A673 (cell line): Measurements from ENCODE around the gene TSPYL2. TPM values are rescaled to one million over a fixed set of nuclear protein-coding genes. Genes with fewer than 3 reads are reported as not detected.

ENCODE experiments used
- BruUV-seq: library from RNA; stranded (reverse); fragments of 400-500 nt; replicated peaks from 2 replicates; lab custom pipeline; 2021; lab: Mats Ljungman, UMichigan
- CTCF ChIA-PET: fragments of 300-600 bp; sonication (Branson Sonifier 250); formaldehyde crosslinking; loops from one replicate; lab custom pipeline; 2022; ENCODE audit warnings: antibody characterized with exemption; lab: Charles Lee
- POLR2A ChIA-PET: fragments of 300-600 bp; sonication (Branson Sonifier 250); formaldehyde crosslinking; loops from one replicate; lab custom pipeline; 2022; ENCODE audit warnings: antibody characterized with exemption; ENCODE audit not compliant: low non-redundant PET; lab: Charles Lee
- DNase-seq: peaks from one replicate; pipeline ENCODE4 v3.0.0-alpha.2; 2015; ENCODE audit warnings: low spot score
- H3K27ac ChIP-seq: fragments of 200-600 bp; sonication (generic); 2 replicates; pipeline ENCODE4 v1.5.1; 2016; ENCODE audit warnings: mixed run types, low read depth, mild to moderate bottlenecking, mixed read lengths, antibody characterized with exemption, low read length; ENCODE audit not compliant: poor library complexity, severe bottlenecking
- H3K27me3 ChIP-seq: fragments of 200-600 bp; sonication (generic); replicated peaks from 2 replicates; pipeline ENCODE4 v1.6.1; 2017; ENCODE audit warnings: mixed run types, low read depth, mild to moderate bottlenecking, mixed read lengths, antibody characterized with exemption, low read length; ENCODE audit not compliant: insufficient read depth, poor library complexity
- H3K36me3 ChIP-seq: fragments of 200-600 bp; sonication (generic); 2 replicates; pipeline ENCODE4 v1.6.1; 2016; ENCODE audit warnings: mixed run types, mild to moderate bottlenecking, mixed read lengths, antibody characterized with exemption, low read length; ENCODE audit not compliant: insufficient read depth, poor library complexity, severe bottlenecking
- H3K4me1 ChIP-seq: fragments of 200-600 bp; sonication (generic); 2 replicates; pipeline ENCODE4 v1.6.1; 2017; ENCODE audit warnings: mixed run types, mild to moderate bottlenecking, mixed read lengths, antibody characterized with exemption, low read length; ENCODE audit not compliant: insufficient read depth, poor library complexity, severe bottlenecking
- H3K4me3 ChIP-seq: fragments of 200-600 bp; sonication (generic); 2 replicates; pipeline ENCODE4 v1.5.1; 2016; ENCODE audit warnings: low read depth, mixed run types, mild to moderate bottlenecking, mixed read lengths, low read length; ENCODE audit not compliant: poor library complexity, severe bottlenecking
- H3K9me3 ChIP-seq: fragments of 200-600 bp; sonication (generic); 2 replicates; pipeline ENCODE4 v1.6.1; 2016; ENCODE audit warnings: mixed run types, low read depth, mild to moderate bottlenecking, mixed read lengths, antibody characterized with exemption, low read length; ENCODE audit not compliant: poor library complexity, severe bottlenecking
- EZH2 ChIP-seq: fragments of 200-600 bp; sonication (generic); IDR thresholded peaks from 2 replicates; pipeline ENCODE4 v1.6.1; 2017; ENCODE audit warnings: borderline replicate concordance, low read depth, mild to moderate bottlenecking, mixed read lengths, antibody characterized with exemption, low read length; ENCODE audit not compliant: poor library complexity, severe bottlenecking
- intact Hi-C: fragments of 100-400 bp; cut with micrococcal nuclease; formaldehyde crosslinking; loops from one replicate; pipeline ENCODE4 v1.10.0; 2022; ENCODE audit not compliant: unreplicated experiment
- total RNA-seq: library from RNA; stranded (reverse); gene quantifications from 2 replicates; pipeline ENCODE4 v1.2.3, GENCODE V29; 2021
- TF ChIP-seq, protein P1 (sequence below): fragments of 300-800, 200-600 bp; sonication (generic); conservative IDR thresholded peaks from 2 replicates; pipeline ENCODE4 v1.5.1; 2017; ENCODE audit warnings: low read depth, mild to moderate bottlenecking, antibody characterized with exemption, low read length, moderate library complexity, mixed read lengths

Gene TSPYL2
- total RNA-seq, 1 experiment from 2014 or later: 25.0 TPM

DNA sequence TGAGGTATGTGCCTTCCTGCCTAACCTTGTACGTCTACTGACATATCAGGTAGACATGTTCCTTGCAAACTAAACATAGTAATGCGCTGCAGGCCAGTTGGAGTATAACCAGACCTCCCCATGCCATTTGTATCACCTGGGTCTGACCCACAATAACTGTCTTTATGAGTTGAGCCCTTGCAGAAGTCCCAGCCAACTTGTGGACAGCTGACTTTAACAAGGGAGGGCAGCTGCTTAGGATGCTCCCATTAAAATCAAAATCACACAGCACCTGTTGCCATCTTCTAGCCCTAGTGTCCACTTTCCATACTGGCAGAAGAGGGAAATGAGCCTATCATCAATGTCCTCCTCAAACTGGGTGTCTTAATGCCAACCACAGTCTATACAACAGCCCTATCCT is 53.4 kb downstream of the TSPYL2 start:
- no peak for TF ChIP-seq EZH2
- TF ChIP-seq, protein P1, sequence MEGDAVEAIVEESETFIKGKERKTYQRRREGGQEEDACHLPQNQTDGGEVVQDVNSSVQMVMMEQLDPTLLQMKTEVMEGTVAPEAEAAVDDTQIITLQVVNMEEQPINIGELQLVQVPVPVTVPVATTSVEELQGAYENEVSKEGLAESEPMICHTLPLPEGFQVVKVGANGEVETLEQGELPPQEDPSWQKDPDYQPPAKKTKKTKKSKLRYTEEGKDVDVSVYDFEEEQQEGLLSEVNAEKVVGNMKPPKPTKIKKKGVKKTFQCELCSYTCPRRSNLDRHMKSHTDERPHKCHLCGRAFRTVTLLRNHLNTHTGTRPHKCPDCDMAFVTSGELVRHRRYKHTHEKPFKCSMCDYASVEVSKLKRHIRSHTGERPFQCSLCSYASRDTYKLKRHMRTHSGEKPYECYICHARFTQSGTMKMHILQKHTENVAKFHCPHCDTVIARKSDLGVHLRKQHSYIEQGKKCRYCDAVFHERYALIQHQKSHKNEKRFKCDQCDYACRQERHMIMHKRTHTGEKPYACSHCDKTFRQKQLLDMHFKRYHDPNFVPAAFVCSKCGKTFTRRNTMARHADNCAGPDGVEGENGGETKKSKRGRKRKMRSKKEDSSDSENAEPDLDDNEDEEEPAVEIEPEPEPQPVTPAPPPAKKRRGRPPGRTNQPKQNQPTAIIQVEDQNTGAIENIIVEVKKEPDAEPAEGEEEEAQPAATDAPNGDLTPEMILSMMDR: no peak
- intact Hi-C loops: no loop called here
- Histone ChIP-seq H3K27me3 (peaks cover 7% of the 10 kb centered on the region), H3K36me3 (no peaks in the 10 kb centered on the region), H3K4me3 (no peak overlapping the region), H3K27ac (no peak overlapping the region), H3K4me1 (no peaks in the 10 kb centered on the region), H3K9me3 (no peaks in the 10 kb centered on the region)
- BruUV-seq: no TSS peak
- DNase-seq: no peak
- ChIA-PET CTCF (no interaction called here), POLR2A (no interaction called here)

Other genes with a start within 250 kb of the TSPYL2 start
- gene XAGE3, start 214.3 kb upstream of the TSPYL2 start, total RNA-seq: not detected in 2 replicates
- 18.3 and 21.8 TPM in 2 replicates for gene FAM156B, start 185.0 kb upstream of the TSPYL2 start, total RNA-seq
- 47.2 and 48.2 TPM in 2 replicates for gene FAM156A, start 123.8 kb upstream of the TSPYL2 start, total RNA-seq
- gene GPR173, start 33.6 kb upstream of the TSPYL2 start, total RNA-seq: 5.3 and 5.9 TPM in 2 replicates
- gene KANTR, start 11.8 kb downstream of the TSPYL2 start, total RNA-seq: 15.1 and 15.4 TPM in 2 replicates
- 177 and 178 TPM in 2 replicates for gene KDM5C, start 142.8 kb downstream of the TSPYL2 start, total RNA-seq
- gene IQSEC2, start 199.2 kb downstream of the TSPYL2 start, total RNA-seq: 8.1 and 8.9 TPM in 2 replicates